ENCODE data around the gene ZNF775.

- TF ChIP-seq CTCF (IDR thresholded peaks at IDR 0.05) (no peak), EZH2 (IDR thresholded peaks at IDR 0.05) (no peak), EZH2phosphoT487 (IDR thresholded peaks at IDR 0.05) (no peak)
Measured at GRCh38 chr7:150398965-150399320, 19.8 kb downstream of the ZNF775 start.
